SU-DHL-6 (cell line): ENCODE data around the gene THEMIS.

Experiments used
- H2AFZ ChIP-seq: fragments of 200-600 bp; sonication (generic); 2 replicates; pipeline ENCODE4 v1.6.1; 2014; ENCODE audit warnings: low read depth, mild to moderate bottlenecking, moderate library complexity, mixed read lengths, antibody characterized with exemption, low read length; ENCODE audit not compliant: severe bottlenecking
- H3F3A ChIP-seq: fragments of 200-600 bp; shearing (Covaris generic); 2 replicates; pipeline ENCODE4 v1.6.0; 2016; ENCODE audit warnings: antibody characterized with exemption, mild to moderate bottlenecking; ENCODE audit not compliant: insufficient read depth
- H3K27ac ChIP-seq: fragments of 200-600 bp; sonication (generic); 2 replicates; pipeline ENCODE4 v1.5.1; 2016; ENCODE audit warnings: low read depth, mild to moderate bottlenecking, low read length, moderate library complexity, mixed read lengths
- H3K27me3 ChIP-seq: fragments of 200-600 bp; sonication (generic), shearing (Covaris generic); 2 replicates; pipeline ENCODE4 v1.6.0; 2014; ENCODE audit warnings: mild to moderate bottlenecking, low read length
- H3K36me3 ChIP-seq: fragments of 200-600 bp; sonication (generic); 2 replicates; pipeline ENCODE4 v1.6.1; 2014; ENCODE audit warnings: mild to moderate bottlenecking, low read length, mixed read lengths
- H3K4me2 ChIP-seq: fragments of 300-600, 200-600 bp; shearing (Covaris generic), sonication (generic); 2 replicates; pipeline ENCODE4 v1.6.0; 2014; ENCODE audit warnings: low read length, low read depth, mild to moderate bottlenecking; ENCODE audit not compliant: poor library complexity, severe bottlenecking
- H3K4me3 ChIP-seq: fragments of 200-600 bp; sonication (generic); 2 replicates; pipeline ENCODE4 v1.5.1; 2014; ENCODE audit warnings: antibody characterized with exemption, low read length, mild to moderate bottlenecking, mixed read lengths; ENCODE audit not compliant: insufficient read depth, poor library complexity, severe bottlenecking
- H3K79me2 ChIP-seq: fragments of 200-600 bp; sonication (generic); 2 replicates; pipeline ENCODE4 v1.6.1; 2014; ENCODE audit warnings: mild to moderate bottlenecking, low read length, moderate library complexity; ENCODE audit not compliant: insufficient read depth
- H3K9ac ChIP-seq: fragments of 200-600 bp; sonication (generic); 2 replicates; pipeline ENCODE4 v1.7.0; 2014; ENCODE audit warnings: mild to moderate bottlenecking, low read length
- H3K9me2 ChIP-seq: fragments of 200-600 bp; sonication (generic); replicated peaks from 2 replicates; pipeline ENCODE4 v1.6.1; 2014; ENCODE audit warnings: low read length; ENCODE audit not compliant: insufficient read depth
- H3K9me3 ChIP-seq: fragments of 200-600 bp; sonication (generic); 2 replicates; pipeline ENCODE4 v1.6.1; 2014; ENCODE audit warnings: low read length, mixed read lengths; ENCODE audit not compliant: insufficient read depth
- H4K20me1 ChIP-seq: fragments of 200-600 bp; sonication (generic); 2 replicates; pipeline ENCODE4 v1.6.1; 2014; ENCODE audit warnings: low read depth, mild to moderate bottlenecking, antibody characterized with exemption, low read length, moderate library complexity, mixed read lengths
- CTCF ChIP-seq: fragments of 200-600 bp; sonication (generic); IDR thresholded peaks from one replicate; pipeline ENCODE4 v1.5.1; 2017; ENCODE audit warnings: antibody characterized with exemption, mild to moderate bottlenecking, low read length, moderate library complexity; ENCODE audit not compliant: insufficient read depth, poor library complexity, severe bottlenecking
- EZH2phosphoT487 ChIP-seq: fragments of 200-600 bp; sonication (generic), shearing (Covaris generic); conservative IDR thresholded peaks from 2 replicates; pipeline ENCODE4 v1.6.1; 2018; ENCODE audit warnings: mild to moderate bottlenecking, antibody characterized with exemption, low read length, moderate library complexity, mixed read lengths

THEMIS gene

DNA sequence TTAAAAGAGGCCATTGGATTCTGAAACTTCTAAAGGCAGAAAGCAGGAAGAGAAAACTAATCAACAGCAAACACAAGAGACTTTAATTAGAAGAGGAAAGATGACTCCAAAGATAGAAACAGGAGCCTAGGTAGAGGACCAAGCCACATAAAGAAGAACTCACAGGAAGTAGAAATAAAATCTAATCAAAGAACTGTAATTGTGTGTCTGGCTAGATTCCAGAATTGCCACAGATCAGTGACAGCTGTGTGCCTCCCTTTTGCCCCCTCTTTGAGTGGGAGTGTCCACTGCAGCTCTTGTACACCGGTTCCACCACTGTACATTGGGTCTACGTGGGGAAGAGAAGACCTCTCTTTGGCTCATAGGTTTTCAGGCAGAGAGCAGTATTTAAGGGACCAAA lies 22.3 kb upstream of the THEMIS start:
- H3K4me2 ChIP-seq, result no peak overlapping the region

DNA sequence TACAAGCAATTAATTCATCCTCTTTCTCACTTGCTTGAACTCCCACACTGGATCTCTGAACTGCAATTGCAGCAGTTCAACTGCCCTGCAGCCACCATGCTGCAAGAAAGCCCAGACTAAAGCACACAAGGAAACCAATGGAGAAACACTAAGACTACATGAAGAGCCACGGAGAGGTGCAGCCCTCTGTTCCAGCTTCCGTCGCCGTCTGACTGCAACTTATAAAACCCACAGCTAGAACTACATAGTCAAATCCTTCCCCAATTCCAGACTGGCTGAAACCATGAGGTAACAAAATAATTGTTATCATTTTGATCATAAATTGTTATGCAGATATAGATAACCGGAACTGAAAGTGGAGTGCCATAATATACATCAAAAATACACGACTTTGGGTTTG lies 21.1 kb upstream of the THEMIS start:
- Histone ChIP-seq H3F3A (no peaks in the 10 kb centered on the region), H3K4me3 (no peak overlapping the region), H4K20me1 (no peaks in the 10 kb centered on the region), H3K27me3 (no peaks in the 10 kb centered on the region), H3K9ac (no peak overlapping the region), H3K4me2 (no peak overlapping the region), H3K36me3 (no peaks in the 10 kb centered on the region), H3K9me3 (no peaks in the 10 kb centered on the region), H2AFZ (no peak overlapping the region), H3K9me2 (no peaks in the 10 kb centered on the region), H3K27ac (no peak overlapping the region), H3K79me2 (no peaks in the 10 kb centered on the region)
- TF ChIP-seq CTCF (no peak), EZH2phosphoT487 (no peak)

More for the DNA sequence above, 22.3 kb upstream of the THEMIS start:
- Histone ChIP-seq H3K9ac (no peak overlapping the region), H3F3A (no peaks in the 10 kb centered on the region), H3K27me3 (no peaks in the 10 kb centered on the region), H3K79me2 (no peaks in the 10 kb centered on the region), H3K36me3 (no peaks in the 10 kb centered on the region), H3K9me3 (no peaks in the 10 kb centered on the region), H2AFZ (no peak overlapping the region), H3K4me3 (no peak overlapping the region), H3K27ac (no peak overlapping the region), H4K20me1 (no peaks in the 10 kb centered on the region), H3K9me2 (no peaks in the 10 kb centered on the region)
- TF ChIP-seq CTCF, result no peak
- TF ChIP-seq EZH2phosphoT487, result no peak

DNA sequence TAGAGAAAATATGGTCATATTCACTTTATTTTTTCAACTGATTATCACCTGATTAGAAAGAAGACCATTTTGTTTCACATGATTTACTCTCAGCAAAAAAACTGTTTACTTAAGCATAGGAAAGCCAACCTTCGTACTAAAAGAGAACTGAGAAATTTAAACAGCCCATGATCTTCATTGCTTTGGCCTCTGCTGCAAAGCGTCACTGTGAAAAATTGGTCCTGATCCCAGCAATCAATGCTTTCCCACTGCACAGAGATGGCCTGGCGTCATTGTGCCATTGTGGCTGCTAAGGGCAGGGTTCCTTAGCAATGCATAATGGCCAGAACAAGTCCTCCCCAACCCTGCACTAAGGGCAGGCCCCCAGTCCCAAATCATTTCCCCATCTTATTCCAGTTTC lies 19.9 kb upstream of the THEMIS start:
- H4K20me1 ChIP-seq, result no peaks in the 10 kb centered on the region
- H3K9me3 ChIP-seq, result no peaks in the 10 kb centered on the region
- no peak overlapping the region for H3K4me3 ChIP-seq
- H3K27ac ChIP-seq, result no peak overlapping the region
- H3K27me3 ChIP-seq, result no peaks in the 10 kb centered on the region
- no peaks in the 10 kb centered on the region for H3K79me2 ChIP-seq
- H2AFZ ChIP-seq, result no peak overlapping the region
- H3F3A ChIP-seq, result no peaks in the 10 kb centered on the region
- H3K9me2 ChIP-seq, result no peaks in the 10 kb centered on the region
- no peaks in the 10 kb centered on the region for H3K36me3 ChIP-seq
- H3K9ac ChIP-seq, result no peak overlapping the region
- TF ChIP-seq EZH2phosphoT487, result no peak
- no peak for TF ChIP-seq CTCF
- no peak overlapping the region for H3K4me2 ChIP-seq
